HG03039 (cell line): ENCODE measurements around the gene NFATC1.

ENCODE experiments used
- ATAC-seq: cut with Tn5 transposase; IDR thresholded peaks from one replicate; pipeline ENCODE4 v1.9.1; 2021; ENCODE audit warnings: mild to moderate bottlenecking, moderate library complexity; ENCODE audit not compliant: unreplicated experiment

The NFATC1 gene

GRCh38 chr18:79567481-79568147, 171.9 kb downstream of the NFATC1 start:
- ATAC-seq = no peak

DNA sequence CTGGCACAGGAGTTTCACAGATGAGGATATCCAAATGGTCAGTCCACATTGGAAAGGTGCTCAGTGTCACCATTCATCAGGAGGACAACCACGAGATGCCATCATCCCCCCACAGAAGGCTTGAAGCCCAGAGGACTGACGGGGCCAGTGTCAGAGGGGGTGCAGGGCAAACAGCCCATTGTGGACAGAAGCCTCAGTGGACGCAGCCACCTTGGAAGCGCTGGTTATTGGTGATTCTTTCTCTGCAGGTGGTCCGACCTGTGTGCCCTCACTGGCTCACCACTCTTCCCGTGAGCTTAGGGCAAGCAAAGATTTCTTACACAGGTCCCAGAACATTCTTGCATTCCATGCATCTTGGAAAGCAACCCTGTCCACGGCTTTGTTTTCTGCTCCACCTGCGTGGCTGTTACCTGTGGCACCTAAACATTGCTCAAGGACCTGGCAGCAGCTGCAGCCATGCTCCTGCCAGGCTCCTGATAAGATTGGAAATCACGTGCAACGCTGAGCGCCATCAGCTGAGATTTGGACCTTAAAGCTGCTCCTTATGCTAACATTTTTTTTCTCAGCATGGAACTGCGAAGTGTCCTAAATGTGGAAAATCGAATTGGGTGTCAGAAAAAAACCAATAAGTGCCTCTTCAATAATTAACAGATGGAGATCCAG, 172.9 kb downstream of the NFATC1 start:
- ATAC-seq = no peak

GRCh38 chr18:79569720-79570119, 174.0 kb downstream of the NFATC1 start:
- no peak for ATAC-seq

DNA sequence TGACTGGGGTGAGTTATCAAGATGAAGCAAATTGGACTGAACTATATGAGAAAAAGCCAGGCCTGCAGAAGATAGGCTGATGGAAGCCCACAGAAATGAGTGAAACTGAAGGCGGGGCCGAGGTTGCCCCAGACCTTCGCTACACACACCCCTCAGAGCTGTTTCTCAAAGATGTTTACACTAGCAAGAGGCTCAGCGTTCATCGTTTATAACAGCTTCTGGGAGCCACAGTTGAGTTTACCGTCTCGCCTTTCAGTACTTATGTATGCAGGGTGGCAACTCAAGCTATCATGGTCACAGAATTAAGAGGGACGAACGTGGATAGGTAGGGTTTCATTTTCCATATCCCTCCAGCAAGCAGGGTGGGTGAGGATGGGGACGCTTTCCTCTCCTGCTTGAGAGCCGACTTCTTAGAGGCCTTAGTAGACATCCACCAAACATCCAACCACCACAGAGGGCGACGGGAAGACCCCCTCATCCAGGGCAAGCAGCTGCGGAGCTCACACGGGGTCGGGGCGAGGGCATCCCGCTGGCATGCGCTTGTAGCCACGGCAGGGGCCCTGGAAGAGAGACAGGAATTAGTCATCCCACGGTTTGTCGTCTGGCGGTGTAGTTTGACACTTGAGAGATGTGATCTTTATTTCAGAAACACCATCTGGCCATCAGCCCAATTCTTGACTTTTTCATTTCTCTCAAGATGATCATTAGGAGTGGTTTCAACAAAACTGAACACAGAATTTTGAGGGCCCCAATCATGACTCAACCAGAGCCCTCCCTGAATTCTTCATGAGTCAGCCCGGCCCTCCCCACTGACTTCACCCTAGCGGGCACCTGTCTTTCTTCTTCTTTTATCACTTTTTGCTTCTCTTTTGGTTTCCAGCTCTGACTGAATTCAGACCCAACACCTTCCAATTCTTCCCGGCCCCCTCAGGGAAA, 174.8 kb downstream of the NFATC1 start:
- no peak for ATAC-seq

GRCh38 chr18:79571211-79572092, 175.7 kb downstream of the NFATC1 start:
- no peak for ATAC-seq

- ATAC-seq = no peak
These were observed 176.5 kb downstream of the NFATC1 start for GRCh38 chr18:79572093-79572780.

GRCh38 chr18:79572848-79573451, 177.2 kb downstream of the NFATC1 start:
- no peak for ATAC-seq

- no peak for ATAC-seq
These were observed 178.3 kb downstream of the NFATC1 start for GRCh38 chr18:79573921-79574491.

GRCh38 chr18:79574938-79575525, 179.3 kb downstream of the NFATC1 start:
- no peak for ATAC-seq

- no peak for ATAC-seq
These were observed 180.4 kb downstream of the NFATC1 start for GRCh38 chr18:79575891-79576685.

- ATAC-seq = no peak
These were observed 181.1 kb downstream of the NFATC1 start for GRCh38 chr18:79576686-79577351.

- ATAC-seq = no peak
These were observed 182.0 kb downstream of the NFATC1 start for GRCh38 chr18:79577451-79578395.

GRCh38 chr18:79578396-79579260, 182.9 kb downstream of the NFATC1 start:
- ATAC-seq = no peak
